Activated T-helper 1 cell treated with anti-CD3 and anti-CD28 coated beads, Interleukin-2, amount 50 U/mL, for 16 hours (primary cell): Measurements from ENCODE around the gene RAE1.

ENCODE experiments used
- DNase-seq, 2 donors: peaks; one replicate each; pipeline ENCODE4 v3.0.0-alpha.2; 2020; ENCODE audit warnings: low read depth in 1 of 2, low spot score in 1 of 2

Gene RAE1

DNA sequence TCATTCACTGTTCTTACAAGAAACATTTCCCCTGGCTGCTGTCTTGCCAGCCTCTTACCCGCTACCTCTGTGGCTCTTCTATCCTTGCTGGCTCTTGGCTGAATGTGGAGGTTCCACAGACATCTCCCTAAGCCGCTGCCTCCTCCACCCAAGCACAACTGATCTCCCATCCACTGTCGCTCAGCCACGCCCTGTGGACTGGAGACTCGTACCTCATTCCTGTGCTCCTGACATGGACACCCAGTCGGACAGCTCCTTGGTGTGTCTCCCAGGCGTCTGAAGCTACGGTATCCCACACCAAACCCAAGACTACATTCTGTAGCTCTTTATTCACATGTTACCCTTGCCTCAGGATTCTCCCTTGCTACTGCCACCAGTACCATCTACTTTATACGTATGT is 19.3 kb downstream of the RAE1 start:
- no peak for DNase-seq

DNA sequence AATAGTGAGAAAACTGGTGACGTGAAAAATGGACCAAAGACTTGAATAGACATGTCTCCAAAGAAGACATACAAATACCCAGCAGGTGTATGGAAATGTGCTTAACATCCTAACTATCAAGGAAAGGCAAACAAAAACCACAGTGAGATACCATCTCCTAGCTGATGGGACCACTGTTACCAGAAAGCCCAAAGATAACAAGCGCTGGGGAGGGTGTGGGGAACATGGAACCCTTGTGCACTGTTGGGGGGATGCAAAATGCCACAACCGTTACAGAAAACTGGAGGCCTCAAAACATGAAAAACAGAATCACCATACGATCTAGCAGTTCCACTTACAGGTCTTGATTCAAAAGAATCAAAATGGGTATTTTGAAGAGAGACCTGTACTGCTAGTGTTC is 20.3 kb downstream of the RAE1 start:
- DNase-seq, result no peak

GRCh38 chr20:57372157-57372556 is 21.1 kb downstream of the RAE1 start:
- no peak for DNase-seq

GRCh38 chr20:57372581-57373350 is 21.7 kb downstream of the RAE1 start:
- no peak for DNase-seq

DNA sequence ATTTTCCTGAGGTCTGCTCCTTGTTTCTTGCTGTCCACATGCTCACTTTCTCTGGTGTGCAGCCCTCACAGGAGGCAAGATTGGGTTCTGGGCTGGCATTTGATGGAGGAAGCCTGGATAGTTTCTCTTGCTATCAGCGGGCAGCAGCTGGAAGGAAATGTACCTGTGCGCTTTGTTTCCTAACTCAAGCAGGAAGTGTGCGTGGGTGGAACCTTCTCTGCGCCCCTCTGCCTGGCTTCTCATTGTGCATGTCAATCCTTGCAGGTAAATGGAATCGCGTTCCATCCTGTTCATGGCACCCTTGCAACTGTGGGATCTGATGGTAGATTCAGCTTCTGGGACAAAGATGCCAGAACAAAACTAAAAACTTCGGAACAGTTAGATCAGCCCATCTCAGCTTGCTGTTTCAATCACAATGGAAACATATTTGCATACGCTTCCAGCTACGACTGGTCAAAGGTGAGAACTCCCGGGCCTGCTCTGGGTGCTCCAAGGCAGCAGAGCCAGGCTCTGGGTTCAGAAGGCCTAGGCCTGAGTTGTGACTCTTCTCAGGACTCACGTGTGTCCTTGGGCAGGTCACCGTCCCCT is 23.4 kb downstream of the RAE1 start:
- DNase-seq, result no peak

GRCh38 chr20:57374931-57375651 is 24.0 kb downstream of the RAE1 start:
- no peak for DNase-seq

- no peak for DNase-seq
Measured at GRCh38 chr20:57375652-57376230, 24.7 kb downstream of the RAE1 start.

- DNase-seq, result no peak
Measured at GRCh38 chr20:57377350-57377749, 26.3 kb downstream of the RAE1 start.

DNA sequence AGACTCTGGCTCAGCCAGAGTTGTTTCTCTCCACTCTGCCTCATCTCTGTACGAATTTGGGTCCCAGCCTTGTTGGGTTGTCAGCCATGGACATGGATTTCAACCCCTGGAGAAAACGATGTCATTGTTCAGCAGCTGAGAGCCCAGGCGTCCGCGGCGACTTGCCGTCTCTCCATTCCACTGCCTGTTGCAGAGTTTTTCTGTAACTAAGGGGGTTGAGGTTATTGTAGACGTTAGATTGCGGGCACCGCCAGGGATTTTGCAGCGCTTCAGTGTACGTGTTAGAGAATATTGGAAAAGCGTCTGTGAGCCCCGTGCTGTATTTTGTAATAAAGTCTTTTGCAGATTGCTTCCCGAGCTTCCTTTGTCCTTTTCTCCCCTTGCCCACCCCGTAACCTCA is 27.1 kb downstream of the RAE1 start:
- DNase-seq, result no peak

DNA sequence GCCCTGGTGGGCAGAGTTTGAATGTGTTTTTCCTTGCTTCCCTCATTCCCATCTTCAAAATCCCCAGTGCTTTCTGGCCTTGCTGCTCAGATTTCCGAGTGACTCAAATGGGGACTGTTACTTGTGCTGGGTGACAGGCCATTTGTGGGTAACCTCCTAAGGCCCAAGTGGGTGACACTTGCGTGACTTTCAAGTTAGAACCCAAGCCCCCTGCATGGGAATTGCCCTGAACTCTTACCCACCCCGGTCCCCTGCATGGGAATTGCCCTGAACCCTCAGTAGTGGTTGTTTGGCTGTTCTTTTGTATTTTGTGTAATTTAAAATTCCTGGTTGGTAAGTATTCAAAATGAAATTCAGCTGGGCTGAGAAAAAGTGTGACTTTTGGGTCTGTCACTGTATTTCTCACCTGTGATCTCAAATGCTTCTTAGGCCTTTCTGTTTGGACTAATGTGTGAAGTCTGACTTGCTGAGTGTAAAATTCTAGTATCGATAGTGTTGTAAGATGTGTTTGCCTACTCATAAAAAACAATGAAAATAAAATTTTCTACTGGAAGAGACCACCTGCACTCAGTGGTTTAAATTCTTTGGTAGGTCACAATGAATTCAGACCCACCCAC is 27.7 kb downstream of the RAE1 start:
- DNase-seq, result no peak

GRCh38 chr20:57379263-57379647 is 28.2 kb downstream of the RAE1 start:
- no peak for DNase-seq

DNA sequence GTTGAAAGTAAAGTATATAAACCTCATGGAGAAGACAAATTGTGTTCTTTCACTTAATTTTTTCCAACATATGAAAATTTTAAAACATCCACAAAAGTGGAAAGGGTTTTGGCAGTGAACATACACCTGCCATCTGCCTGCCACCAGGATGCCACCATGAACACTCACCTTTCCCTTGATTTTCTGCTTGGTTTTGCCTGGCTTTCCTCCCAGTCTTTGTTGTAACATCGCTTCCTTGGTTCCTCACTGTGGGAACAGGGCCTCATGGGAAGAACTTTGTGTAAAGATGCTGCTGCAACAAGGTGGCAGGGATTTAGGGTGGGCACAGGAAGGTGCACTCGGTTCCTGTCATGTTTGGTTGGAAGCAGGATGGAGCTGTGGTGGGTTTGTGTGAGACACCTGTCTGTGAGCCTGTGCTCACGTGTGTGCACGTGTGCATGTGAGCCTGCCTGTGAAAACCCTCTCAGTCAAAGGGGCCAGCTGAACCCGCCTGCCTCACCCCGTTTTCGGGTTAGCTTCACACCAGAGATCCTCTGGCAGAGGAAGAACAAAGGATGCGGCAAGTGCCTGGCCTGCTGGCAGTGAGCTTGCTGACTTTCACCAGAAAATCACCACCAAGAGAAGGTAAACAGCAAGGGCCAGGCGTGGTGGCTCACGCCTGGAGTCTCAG is 29.2 kb downstream of the RAE1 start:
- no peak for DNase-seq

GRCh38 chr20:57381596-57382503 is 30.8 kb downstream of the RAE1 start:
- peak; percentile 72 to 79 for DNase-seq

GRCh38 chr20:57382516-57382915 is 31.5 kb downstream of the RAE1 start:
- DNase-seq, result no peak

DNA sequence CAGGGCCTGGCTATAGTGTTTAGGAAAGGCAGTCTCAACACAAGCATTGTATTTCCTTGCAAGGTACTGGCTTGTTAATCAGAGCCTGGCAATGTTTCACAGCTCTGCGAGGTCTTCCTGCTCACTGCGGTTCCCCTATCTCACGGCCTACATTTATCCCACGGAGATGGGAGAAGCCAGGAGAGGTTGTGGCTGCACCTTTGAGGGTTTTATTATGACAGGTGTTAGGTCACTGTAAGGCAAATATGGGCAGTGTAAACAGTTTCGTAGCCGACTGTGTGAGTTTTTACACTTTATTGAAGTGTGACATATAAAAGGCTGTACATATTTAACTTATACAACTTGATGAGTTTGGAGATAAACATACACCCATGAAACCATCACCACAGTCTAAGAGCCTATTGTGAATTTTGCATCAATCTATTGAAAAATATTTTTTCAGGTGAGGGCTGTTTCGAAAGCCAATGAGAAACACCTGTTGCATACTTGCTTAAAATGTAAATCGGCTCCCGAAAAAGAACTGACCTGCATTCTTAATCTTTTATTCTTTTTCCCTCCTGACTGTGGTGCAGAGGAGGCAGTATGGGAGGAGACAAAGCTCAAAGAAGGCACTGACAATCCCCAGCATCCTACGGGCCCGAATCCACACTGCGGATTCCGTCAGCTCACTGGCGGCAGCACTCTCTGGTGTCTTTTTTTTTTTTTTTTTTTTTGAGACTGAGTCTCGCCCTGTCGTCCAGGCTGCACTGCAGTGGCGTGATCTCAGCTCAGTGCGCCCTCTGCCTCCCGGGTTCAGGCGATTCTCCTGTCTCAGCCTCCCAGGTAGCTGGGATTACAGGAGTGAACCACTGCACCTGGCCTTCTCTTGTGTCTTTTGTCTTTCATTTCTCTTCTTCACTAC is 32.6 kb downstream of the RAE1 start:
- DNase-seq, result no peak

- no peak for DNase-seq
Measured at GRCh38 chr20:57384486-57384885, 33.4 kb downstream of the RAE1 start.

GRCh38 chr20:57384953-57385761 is 34.1 kb downstream of the RAE1 start:
- no peak for DNase-seq

DNA sequence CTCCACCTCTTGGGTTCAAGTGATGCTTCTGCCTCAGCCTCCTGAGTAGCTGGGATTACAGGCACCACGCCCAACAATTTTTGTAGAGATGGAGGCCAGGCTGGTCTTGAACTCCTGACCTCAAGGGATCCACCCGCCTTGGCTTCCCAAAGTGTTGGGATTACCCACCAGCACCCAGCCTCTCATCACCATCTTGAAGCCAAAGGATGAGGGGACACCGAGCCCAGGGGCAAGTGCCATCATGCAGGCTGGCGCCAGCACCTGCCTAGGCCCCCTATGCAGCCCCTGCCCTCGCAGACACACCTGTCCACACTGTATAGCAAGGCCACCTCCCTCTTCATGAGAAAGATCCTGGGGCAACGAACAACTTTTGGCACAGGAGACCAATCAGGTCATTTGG is 34.9 kb downstream of the RAE1 start:
- DNase-seq, result no peak
